HG03342 (cell line): ENCODE results near the gene OLA1.

ENCODE experiments used
- ATAC-seq: cut with Tn5 transposase; IDR thresholded peaks from one replicate; pipeline ENCODE4 v1.9.1; 2021; ENCODE audit warnings: mild to moderate bottlenecking, moderate library complexity; ENCODE audit not compliant: unreplicated experiment

The OLA1 gene

DNA sequence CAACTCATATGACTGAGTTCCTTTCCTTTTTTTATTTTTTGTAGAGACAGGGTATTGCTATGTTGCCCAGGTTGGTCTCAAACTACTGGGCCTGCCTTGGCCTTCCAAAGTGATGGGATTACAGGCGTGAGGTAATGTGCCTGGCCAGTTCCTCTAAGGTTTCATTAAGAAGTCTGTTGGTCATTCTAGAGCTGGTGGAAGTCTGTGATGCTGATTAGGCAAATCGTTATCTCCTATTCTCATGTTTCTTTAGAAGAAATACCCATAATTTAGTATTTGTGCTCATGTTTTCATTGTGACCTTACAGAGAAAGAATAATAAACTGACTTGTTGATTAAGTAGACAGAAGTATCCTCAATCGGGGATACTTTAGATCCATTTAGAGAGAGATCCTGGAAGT, 177.0 kb downstream of the OLA1 start:
- no peak for ATAC-seq

DNA sequence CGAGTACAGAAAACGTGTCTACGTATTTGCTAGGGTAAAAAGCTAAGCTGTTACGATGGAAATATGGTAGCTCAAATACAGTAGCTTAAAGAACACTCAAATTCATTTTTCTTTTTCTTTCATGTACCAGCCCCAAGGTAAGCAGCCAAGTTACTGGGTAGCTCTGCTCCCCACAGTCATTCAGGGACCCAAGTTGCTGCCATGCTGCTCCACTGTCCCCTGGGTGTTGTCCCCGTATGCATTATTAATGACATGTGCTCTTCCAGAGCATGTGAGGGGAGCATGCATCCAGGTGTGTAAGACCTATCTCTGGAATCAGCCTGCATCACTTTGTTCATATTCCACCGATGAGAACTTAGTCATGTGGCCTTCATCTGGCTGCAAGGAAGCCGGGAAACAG, 178.1 kb downstream of the OLA1 start:
- ATAC-seq, result no peak

DNA sequence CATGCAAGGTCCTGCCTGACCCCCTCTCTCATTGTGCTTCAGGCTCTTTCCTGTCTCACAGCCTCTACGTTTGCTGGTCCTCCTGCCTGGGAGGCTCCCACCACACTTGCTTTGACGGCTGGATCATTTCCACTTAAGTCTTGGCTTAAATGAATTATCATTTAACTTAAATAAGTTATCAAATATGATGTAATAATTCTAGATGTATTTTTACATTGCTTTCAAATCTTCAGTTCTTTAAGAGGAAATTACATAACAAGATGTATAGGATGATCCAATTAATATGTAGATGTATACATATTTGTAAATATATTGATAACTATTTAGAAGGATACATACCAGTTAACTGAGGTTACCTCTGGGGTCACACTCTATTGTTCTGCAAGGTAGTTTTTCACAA, 180.5 kb downstream of the OLA1 start:
- no peak for ATAC-seq

DNA sequence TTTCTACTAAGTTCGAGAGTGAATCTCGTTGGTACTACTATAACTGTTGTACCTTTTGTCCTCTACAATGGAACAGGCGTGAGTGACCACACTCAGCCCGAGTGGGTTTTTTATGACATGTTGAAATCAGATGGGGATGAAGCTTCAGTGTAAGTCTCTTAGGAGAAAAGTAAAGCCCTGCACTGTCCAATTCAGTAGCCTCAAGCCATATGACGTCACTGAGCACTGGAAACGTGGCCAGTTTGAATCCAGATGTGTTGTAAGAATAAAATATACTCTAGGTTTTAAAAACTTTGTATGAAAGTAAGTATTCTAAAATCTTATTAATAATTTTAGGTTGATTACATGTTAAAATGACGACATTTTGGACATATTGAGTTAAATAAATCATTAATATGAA, 181.5 kb downstream of the OLA1 start:
- no peak for ATAC-seq

DNA sequence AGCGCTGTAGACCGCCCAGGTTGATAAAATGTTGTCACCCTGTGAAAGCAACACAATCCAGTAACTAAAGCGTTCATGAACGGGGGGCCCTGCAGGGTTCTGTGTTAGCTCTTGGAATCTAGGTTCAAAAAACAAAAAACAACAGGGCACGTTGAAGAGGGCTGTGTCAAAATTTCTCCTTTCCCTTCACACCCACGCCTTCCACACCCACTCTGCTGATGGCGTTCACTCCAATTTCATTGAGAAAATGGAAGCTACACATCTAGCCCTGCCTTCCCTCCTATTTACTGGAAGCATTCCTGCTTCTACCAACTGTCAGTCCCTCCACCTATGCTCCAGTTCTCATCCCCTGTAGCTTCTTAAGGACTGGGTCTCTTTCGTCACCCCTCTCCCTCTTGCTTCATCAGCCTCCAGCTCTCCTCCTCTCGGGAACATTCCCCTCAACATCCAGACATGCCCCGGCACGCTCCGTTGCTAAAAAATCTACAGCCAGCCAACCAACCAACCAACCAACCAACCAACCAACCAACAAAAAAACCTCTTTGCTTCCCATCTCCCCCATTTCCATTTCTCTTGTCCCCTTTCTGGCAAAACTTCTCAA, 184.7 kb downstream of the OLA1 start:
- ATAC-seq, result no peak

DNA sequence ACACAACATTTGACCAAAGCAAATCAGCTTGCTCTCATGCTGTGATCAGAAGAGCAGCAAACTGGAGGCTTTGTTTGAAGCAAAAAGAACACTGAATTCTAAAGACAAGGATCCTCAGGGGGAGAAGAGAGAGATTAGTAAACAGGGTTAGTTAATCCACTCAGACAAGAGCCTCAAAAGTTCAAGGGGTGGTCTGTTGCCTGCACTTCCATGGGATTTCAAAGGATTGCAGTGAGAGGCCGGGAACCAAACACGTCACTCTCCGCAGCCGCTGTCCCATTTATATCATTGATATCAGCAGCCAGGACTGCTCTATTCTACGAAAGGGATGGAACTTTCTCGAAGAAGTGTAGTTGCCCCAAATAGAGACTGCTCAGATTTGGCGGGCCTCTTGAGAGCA, 185.4 kb downstream of the OLA1 start:
- ATAC-seq, result no peak

DNA sequence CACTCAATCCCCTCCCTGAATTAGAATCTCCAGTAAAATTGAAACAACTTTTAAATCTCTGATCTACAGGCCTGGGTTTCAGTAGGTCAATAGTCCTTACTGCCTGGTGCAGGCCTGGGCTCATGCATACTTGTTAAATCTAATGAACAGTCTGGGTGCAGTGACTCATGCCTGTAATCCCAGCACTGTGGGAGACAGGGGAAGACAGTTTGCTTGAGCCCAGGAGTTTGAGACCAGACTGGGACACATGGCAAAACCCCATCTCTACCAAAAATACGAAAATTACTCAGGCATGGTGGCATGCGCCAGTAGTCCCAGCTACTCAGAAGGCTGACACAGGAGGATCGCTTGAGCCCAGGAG, 188.5 kb downstream of the OLA1 start:
- no peak for ATAC-seq

DNA sequence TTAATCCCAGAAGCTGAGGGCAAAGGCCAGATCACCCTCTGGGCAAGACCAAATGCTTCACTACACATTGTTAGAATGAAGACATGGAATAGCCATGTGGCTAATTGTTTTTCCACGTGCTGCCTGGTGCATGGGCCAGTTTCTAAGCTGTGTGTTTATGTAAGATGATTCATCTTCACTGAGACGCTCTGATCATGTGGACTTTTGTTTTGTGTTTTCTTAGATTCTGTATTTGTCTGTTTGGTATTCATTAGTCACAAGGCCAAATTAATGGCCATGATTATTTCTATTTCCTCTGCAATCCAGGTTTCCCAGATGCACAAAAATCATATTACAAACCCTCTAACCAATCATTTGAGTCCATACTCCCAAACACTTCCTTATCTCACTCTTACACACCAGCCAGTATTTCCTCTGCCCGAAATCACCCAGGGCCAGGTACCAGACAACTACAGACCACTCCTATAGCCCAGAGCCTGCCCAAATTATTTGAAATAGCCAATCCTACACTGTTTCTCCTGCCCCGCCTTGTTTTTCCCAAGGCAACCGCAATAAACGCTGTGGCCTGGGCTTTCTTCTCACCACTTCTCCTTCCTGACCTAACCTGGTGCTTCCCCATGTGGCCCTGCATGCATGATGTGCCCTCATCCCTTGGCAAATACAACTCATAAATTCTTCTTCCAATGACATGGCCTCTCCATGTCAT, 189.0 kb downstream of the OLA1 start:
- no peak for ATAC-seq

DNA sequence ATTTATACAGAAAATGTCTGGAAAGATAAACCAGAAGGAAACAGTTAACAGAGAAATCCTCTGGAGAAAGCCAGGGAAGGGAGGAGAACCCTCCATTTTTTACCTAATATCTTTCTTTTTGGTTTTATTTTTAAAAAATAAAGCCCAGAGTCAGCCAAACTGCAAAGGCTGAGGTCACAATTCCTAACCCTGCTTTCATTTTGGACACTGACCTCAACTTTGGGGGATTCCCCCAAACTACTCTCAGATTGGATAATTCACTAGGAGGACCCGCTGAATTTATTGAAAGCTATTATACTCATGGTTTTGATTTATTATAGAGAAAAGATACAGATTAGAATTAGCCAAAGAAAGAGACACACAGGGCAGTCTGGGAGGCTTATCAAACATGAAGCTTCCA, 189.9 kb downstream of the OLA1 start:
- ATAC-seq, result no peak

DNA sequence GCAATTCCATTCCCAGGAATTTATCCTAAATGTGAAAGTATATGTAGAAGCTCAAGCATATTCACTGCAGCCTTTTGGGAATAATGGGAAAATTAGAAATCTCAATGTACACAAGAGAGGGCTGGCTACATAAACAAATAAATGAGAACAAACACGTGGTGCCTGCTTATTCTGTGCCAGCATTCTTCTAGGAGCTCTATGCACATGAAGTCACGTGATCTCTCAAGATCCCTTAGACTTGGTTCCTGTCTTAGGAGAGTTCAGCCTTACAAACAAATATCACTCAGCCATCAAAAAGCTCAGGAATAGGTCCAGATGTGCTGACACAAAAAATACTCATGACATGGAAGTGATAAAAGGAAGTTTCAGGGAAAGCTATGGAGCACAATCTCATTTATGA, 190.3 kb downstream of the OLA1 start:
- ATAC-seq, result no peak

DNA sequence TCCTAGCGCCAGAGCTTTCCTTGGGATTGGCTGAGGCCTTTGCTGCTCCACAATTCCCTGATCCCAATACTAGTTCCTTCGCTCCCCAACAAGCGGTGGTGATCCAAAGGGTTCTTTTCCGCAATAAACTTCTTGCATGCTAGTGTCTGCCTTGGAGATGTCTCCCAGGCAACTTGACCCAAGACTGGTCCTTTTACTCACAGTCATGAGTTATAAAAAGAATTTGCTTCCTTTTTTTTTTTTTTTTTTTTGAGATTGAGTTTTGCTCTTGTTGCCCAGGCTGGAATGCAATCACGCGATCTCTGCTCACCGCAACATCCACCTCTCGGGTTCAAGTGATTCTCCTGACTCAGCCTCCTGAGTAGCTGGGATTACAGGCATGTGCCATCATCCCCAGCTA, 193.4 kb downstream of the OLA1 start:
- ATAC-seq, result no peak

DNA sequence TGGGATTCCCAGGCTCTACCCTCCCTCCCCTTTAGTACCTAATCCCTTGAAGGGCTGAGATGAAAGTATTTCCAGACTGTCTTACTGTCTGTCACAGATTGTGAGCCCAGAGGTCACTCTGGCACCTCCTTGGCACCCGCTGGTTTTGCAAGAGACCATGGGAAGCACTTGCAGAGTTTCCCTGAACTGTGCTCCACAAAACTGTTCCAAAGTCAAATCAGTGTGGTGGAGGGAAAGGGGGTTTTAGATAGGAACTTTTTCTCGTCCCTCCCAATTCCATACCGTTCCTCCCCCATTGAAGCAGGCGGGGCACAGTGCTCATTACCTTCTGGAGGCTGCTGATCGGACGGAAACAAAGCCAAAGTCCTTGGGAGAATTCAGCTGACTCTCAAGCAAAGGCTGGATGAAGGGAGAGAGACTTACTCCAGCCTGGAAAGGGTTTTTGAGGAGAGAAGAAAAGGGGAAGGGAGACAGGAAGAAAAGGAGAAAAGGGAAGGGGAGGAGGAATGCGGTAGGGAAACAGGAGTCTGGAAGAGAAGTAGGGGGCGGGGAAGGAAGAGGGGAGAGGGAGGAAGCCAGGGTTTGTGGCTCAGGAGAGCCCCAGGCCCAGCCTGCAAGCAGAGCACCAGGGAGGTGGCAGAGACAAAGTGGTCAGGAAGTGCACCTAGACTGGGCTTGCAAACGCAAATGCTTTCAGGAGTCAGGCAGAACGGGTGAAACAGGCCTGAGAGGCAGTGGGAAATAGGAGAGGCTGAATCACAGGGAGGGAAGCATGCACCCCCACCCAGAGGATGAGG, 194.8 kb downstream of the OLA1 start:
- no peak for ATAC-seq

DNA sequence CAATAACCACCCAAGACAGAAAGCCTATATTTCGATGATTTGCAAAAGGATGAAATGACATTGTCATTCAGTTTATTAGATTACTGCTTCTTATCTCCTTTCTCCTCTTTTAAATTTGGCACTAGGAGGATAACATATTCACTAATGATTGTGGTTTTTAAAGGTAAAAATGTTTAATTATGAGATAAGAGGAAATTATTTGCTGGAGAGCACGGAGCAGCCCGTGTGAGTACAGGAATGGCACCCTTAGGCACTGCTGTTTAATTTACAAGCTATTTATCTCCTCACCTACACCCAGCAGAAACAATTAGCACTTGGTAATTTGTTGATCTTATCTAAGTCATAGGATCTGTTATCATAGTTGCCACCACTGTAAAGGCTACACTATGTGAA, 195.8 kb downstream of the OLA1 start:
- no peak for ATAC-seq

DNA sequence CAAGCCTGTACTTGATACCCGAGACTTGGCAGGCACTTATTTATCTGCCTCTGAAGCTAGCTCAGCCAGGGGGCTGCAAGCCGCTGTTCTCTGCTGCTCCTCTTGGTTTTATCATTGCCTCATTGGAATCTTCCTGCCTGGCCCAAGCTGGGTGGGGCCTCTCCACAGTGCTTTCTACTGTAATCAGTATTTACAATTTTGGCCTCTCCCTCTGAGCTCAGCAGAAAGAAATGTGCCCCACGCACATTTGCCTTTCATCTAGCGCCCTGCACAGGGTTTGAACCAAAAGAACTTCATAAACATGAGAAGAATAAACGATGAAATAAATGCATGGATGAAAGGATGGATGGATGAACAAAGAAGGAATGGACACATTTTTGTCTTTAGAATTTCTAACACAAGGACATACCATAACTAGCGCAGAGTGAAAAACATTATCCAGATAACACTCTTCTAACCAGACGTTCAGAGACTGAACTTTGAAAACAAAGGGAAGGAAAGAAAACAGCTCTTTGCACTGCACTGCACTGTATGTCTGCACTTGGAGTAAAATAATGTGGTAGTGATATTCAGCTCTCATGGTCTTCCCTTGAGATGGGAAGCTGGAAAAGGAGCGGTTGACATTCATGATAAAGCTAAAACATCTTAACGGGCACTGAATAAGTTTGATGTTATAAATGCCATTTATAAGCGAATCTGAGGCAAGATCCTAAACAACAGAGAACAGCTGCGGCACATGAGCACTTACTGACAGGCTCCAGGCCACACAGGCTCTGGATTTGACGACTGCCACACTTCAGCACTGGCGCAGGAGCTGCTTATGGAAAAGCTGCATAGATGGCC, 196.4 kb downstream of the OLA1 start:
- no peak for ATAC-seq

DNA sequence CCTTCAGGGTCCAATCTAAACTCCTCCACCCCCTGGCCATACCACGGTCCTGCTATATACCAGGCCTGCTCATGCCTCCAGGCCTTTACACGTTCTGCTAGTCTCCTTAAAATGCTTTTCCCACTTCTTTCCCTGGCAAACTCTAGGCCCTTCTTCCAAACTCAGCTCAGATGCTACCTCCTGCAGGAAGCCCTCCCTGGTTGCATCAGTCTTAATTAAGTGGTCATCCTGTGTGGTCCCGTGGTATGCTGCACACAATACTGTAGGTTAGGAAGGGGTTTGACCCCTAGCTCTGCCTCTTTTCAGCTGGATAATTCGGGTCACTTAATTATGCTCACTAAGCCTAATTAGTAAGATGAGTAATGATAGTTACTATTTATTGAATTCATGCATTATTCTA, 197.3 kb downstream of the OLA1 start:
- ATAC-seq, result no peak

DNA sequence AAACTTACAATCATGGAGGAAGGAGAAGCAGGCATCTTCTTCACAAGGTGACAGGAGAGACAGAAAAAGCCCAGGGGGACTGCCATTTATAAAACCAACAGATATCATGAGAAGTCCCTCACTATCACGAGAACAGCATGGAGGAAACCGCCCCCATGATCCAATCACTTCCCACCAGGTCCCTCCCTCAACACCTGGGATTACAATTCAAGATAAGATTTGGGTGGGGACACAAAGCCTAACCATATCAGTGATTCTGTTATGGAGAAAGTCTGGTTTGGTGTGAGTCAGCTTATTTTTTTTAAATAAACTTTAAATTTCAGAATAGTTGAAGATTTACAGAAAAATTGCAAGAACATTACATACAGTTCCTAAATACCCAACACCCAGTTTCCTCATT, 198.4 kb downstream of the OLA1 start:
- no peak for ATAC-seq

DNA sequence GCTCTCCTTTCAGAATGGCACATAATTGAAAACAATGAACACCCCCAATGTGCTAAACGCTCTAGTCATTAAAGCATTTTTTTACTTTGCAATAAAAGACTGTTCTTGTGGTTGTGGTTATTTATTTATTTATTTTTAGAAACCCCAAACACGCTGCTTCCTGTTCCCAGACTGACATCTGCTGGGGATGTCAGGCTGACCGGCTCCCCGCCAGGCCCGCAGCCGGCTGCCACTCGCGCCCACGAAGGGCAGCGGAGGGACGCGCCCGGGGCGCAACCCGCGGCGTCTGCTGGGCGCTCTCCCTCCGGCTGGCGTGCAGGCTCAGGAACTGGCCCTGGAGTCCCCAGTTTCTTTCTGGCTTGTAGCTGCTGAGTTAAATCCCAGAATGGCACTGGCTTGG, 200.1 kb downstream of the OLA1 start:
- no peak for ATAC-seq

DNA sequence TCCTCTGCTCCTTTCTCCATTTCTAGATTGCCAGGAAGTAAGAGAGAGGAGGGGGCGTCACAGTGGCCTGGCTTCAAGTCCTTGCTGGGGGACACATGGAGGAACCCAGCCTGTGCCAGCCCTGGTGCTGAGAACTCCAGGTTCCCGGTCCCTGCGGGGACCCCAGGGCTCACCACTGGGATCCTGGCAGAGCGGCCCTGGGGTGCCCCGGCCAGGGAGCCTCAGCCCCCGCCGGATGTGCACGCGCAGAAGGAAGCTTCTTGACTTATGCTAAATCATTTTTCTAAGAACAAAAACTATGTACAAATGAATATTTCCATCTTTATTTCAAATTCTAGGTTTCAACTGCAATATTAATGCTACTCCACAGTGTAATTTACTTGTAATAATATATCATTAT, 200.6 kb downstream of the OLA1 start:
- no peak for ATAC-seq

DNA sequence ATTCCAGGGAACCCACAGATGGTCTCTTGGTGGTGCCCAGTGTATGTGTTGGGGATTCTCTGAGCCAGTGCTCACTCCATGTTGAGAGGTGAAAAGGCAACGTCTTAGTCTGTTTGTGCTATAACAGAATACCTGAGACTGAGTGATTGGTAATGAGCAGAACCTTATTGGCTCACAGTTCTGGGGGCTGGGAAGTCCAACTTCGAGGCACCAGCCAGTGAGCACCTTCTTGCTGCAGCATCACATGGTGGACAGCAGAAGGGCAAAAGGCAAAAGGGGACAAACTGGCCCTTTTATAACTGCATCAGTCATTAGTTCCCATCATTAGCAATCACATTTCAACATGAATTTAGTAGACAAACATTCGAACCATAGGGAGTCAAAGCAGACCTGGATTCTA, 202.2 kb downstream of the OLA1 start:
- ATAC-seq, result no peak

DNA sequence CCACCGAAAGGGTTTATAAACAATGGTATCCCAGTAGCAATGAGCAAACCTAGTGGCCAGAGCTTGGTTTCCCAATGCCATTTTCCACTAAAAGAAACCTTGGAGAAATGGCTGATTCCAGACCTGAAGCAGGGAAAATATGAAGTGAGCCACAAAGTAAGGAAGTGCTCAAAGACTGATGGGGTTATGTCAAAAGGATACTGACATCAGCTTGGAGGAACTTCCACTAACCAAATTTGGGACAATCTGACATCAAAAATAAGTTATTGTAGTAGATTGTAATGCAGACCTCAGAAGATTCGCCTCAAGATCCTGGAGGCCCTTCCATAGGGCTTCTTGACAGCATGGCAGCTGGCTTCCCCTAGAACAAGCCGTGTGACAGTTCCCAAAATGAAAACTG, 203.8 kb downstream of the OLA1 start:
- no peak for ATAC-seq

DNA sequence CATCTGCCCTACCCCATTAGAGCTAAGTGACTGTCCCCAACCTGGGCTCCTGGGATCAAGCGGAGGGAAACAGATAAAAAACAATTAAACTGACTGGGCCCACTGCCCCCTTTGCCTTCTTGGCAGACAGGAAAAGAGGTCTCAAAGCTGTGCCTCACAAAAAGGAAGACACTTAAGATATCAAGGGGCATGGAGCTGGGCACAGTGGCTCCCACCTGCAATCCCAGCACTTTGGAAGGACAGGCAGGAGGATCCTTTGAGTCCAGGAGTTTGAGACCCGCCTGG, 208.0 kb downstream of the OLA1 start:
- no peak for ATAC-seq
